NCI-H460 (cell line): Measurements from ENCODE around the gene GBP3. TPM values are rescaled to one million over a fixed set of nuclear protein-coding genes. Genes with fewer than 3 reads are reported as not detected.
A peak's percentile ranks its signal among the peaks of the same experiment; 100 is the strongest.
"Not testable (repeated sequence)": the region's sequence is repeated elsewhere in the genome, so short reads cannot be mapped to it uniquely, and the experiment has no call there.

Source experiments
- DNase-seq: peaks from one replicate; pipeline ENCODE4 v3.0.0-alpha.2; 2016; ENCODE audit warnings: low read depth; ENCODE audit errors: extremely low read depth
- total RNA-seq: library from RNA; depleted of rRNA; stranded (reverse); fragments of >200 nt; shearing (Covaris generic); gene quantifications from 2 replicates; pipeline ENCODE4 v1.2.3, GENCODE V29; 2014

GBP3 gene
- total RNA-seq, 1 experiment from 2014 or later: 1.7 TPM

- no peak for DNase-seq
Observed at GRCh38 chr1:89041721-89042120, 19.1 kb upstream of the GBP3 start.

DNA sequence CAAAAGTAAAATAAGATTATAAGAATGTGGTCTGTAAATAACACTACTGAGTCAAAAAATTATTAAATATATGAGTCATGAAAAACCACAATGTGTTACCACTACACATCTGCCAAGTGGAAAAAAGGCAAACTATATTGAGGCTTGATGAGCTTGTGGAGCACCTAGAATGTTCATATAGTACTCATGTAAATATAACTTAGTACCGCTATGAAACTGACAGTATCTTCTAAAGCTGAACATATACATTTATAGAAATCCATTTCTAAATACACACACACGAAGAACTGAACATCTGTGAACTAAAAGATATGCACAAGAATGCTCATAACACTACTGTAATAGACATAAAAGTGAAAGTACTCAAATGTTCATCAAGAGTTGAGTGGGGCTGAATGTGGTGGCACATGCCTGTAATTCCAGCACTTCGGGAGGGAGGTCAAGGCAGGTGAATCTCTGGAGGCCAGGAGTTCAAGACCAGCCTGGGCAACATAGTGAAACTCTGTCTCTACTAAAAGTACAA is 18.5 kb upstream of the GBP3 start:
- DNase-seq: no peak

- no peak for DNase-seq
Observed at GRCh38 chr1:89040315-89040626, 17.6 kb upstream of the GBP3 start.

GRCh38 chr1:89037186-89037585 is 14.5 kb upstream of the GBP3 start:
- DNase-seq: no peak

- no peak for DNase-seq
Observed at GRCh38 chr1:89035080-89035479, 12.4 kb upstream of the GBP3 start.

DNA sequence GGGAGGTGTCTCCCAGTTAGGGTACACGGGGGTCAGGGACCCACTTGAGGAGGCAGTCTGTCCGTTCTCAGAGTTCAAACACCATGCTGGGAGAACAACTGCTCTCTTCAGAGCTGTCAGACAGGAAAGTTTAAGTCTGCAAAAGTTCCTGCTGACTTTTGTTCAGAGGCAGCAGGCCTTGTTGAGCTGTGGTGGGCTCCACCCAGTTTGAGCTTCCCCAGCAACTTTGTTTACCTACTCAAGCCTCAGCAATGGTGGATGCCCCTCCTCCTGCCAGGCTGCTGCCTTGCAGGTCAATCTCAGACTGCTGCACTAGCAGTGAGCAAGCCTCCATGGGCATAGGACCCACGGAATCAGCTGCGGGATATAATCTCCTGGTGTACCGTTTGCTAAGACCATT is 11.3 kb upstream of the GBP3 start:
- DNase-seq: not testable (repeated sequence)

- not testable (repeated sequence) for DNase-seq
Observed at GRCh38 chr1:89029051-89029450, 6.4 kb upstream of the GBP3 start.

- DNase-seq: no peak
Observed at GRCh38 chr1:89025928-89026327, 3.3 kb upstream of the GBP3 start.

GRCh38 chr1:89023026-89023425 is 360 bp upstream of the GBP3 start:
- DNase-seq: no peak

- not testable (repeated sequence) for DNase-seq
Observed at GRCh38 chr1:89018318-89018717, 4.3 kb downstream of the GBP3 start.

DNA sequence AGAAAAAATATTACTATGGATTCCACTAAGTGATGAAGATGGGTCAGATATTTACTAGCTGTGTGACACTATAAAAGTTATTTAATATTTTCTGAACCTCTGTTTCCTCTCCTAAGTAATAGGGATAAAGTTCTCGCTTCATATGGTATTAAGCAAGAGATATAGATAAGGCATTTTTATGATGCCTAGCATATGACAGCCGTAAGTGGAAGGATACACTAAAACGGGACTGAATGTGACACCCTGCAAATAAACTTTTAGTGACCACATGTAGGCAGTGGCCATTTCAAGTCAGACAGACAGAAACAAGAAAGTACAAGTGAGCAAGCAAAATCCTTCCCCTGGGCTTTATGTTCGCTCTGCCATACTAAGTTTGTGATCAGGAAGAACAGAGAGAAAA is 14.2 kb downstream of the GBP3 start:
- no peak for DNase-seq

DNA sequence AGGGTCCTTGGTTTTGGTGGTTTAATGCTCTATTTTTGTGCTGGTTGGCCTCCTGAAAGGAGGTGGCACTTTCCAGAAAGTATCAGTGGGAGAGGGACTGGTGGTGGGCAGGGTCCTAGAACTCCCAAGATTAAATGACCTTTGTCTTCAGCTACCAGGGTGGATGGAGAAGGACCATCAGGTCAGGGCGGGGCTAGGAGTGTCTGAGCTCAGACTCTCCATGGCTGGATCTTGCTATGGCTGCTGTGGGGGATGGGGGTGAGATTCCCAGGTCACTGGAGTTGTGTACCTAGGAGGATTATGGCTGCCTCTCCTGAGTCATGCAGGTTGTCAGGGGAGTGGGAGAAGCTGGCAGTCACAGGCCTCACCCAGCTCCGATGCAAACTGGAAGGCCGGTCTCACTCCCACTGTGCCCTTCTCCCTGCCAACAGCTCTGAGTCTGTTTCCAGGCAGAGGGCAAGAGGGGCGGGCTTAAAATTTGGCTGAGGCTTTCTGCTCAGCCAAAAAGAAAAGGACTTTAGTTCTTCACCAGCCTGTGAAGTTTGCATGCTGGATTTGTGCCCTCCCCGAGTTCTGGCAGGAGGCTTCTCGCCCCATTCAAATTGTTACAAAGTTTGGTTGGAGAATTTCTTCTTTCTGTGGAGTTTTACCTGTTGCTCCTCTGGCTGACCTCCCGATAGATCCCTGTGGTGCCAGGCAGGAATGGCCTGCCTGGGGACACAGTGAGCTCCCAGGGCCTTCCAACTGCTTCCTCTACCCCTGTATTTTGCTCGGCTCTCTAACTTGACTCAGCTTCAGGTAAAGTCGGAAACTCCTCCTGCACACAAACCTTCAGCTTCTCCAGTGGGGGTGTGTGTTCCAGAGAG is 17.1 kb downstream of the GBP3 start:
- no peak for DNase-seq

DNA sequence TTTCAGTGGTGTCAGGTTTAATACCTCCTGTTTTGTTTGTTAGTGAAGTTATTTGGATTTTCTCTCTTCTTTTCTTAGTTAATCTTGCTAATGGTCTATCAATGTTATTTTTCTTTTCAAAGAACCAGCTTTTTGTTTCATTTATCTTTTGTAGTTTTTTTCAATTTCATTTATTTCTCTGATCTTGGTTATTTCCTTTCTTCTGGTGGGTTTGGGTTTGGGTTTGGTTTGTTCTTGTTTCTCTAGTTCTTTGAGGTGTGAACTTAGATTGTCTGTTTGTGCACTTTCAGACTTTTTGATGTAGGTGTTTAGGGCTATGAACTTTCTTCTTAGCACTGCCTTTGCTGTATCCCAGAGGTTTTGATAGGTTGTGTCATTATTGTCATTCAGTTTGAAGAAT is 20.5 kb downstream of the GBP3 start:
- not testable (repeated sequence) for DNase-seq

GRCh38 chr1:89001510-89001909 is 21.2 kb downstream of the GBP3 start:
- DNase-seq: no peak

DNA sequence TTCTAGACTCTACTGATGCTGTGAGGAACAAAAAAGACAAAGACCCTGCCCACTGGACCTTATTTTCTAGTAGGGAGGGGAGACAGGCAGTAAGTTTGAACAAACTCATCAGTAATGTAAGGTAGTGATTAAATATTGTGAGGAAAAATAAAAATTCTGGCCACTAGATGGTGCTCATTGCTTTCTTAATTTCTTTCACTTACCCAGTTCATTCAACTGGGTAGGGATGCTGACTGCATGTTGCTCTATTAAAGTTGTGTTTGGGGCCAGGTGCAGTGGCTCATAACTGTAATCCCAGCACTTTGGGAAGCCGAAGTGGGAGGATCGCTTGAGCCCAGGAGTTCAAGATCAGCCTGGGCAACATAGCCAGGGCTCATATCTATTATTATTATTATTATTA is 23.9 kb downstream of the GBP3 start:
- peak; percentile 65 for DNase-seq

DNA sequence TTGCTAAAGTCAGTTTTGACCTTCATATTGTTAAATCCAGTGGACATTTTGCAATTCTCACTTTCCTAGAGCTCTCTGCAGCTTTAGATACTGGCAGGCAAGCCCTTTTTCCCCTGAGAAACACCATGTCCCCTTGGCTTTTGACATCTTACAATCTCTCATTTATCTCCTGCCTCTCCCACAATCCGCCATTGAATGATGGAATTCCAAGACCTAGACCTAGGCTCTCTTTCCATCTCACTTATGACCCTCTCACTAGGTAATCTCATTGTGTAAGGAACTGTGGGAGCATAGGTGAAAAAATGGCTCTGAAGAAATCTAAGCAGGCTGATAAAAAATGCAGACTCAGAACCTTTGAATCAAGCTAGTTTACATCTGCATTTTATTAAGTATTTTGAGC is 32.2 kb downstream of the GBP3 start:
- no peak for DNase-seq

- DNase-seq: no peak
Observed at GRCh38 chr1:88985692-88986091, 37.0 kb downstream of the GBP3 start.

DNA sequence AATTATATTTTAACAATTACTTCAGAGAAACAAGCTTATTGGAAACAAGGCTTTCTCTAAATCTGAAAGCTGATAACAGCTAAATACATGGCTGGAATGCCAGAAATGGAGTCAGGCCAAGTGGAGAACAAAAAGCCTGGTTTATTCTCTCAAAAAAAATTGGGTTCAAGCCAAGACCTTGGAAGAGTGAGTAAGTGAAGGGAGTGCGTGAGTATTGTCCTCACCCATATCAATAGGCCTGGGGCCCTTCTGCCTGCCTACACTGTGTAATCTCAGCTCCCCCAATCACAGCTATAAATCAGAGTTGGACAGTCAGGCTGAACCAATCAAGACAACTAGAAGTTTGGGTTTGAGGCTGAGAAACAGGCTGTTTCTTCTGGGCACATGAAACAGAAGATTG is 37.6 kb downstream of the GBP3 start:
- DNase-seq: no peak

DNA sequence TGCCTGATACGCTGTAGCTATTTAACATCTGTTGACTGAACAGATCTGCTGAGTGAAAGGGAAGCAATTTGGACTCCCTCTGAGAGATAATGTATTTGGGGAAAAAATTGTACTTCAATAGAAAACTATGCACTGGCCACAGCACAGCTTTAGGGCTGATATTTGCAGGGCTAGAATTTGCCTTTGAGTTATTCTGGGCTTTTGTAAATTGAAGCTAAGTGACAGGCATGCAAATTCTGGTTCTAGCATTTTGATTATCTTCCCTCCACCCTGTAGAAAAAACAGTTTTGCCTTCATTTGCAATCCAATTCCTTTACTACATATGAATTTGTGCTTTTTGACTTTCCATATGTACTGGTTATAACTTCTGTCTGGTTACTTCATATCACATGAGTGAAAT is 38.1 kb downstream of the GBP3 start:
- no peak for DNase-seq

DNA sequence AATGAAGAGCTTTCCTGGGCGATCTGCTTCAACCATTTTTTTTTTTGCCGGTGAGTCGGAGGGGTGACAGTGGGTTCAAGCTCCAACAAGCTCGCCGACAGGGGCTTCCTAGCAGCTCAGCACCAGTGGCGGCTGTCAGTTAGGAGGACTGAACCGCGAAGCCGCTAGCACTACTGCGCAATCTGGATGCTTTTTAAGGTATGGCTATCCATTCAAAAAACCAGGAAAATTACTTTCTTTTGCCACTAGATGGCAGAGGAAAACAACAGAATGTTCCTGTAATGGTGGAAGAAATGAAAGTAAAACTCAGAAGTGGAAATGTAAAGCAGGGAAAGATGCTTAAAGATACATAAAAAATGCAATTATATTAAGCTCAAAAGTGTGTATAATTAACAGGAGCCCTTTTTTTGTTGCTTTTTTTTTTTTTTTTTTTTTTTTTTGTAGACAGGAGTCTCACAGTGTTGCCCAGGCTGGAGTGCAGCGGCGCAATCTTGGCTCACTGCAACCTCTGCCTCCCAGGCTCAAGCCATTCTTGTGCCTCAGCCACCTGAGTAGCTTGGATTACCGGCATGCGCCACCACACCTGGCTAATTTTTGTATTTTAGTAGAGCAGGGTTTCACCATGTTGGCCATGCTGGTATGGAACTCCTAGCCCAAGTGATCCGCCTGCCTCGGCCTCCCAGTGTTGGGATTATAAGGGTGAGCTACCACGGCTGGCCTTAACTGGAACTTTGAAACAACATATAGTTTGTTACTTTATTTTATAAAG is 38.7 kb downstream of the GBP3 start:
- DNase-seq: peak; percentile 62

DNA sequence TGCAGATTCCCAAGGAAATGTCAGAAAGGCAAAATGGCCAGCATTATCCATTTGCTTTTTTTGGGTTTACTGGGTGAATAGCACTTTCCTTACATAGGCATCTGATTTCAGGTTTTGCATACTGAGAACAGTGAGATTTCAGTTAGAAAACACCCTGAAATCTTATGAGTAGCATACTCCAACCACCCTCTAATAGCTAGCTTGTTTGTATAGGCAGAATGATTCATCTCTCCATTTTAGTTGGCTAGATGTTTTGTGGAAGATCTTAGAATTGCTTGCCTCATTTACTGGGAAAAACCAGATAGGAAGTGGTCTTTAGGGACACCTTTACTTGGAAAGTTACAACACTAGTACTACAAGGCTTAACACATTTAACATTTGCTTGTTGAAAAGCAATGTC is 40.6 kb downstream of the GBP3 start:
- DNase-seq: no peak

GRCh38 chr1:88981506-88981905 is 41.2 kb downstream of the GBP3 start:
- DNase-seq: not testable (repeated sequence)
